Mesodermal cell (in vitro differentiated cells): ENCODE results near the gene KLF2.

Source experiments
- H3K27ac ChIP-seq: 2 replicates; pipeline ENCODE4 v1.7.0; 2013; ENCODE audit warnings: mild to moderate bottlenecking, low read depth, low read length, moderate library complexity; ENCODE audit not compliant: severe bottlenecking
- H3K36me3 ChIP-seq: 2 replicates; pipeline ENCODE4 v1.7.1; 2013; ENCODE audit warnings: mild to moderate bottlenecking, low read length, moderate library complexity; ENCODE audit not compliant: control insufficient read depth, insufficient read depth
- H3K4me1 ChIP-seq: one replicate; pipeline ENCODE4 v1.7.1; 2013; ENCODE audit warnings: mild to moderate bottlenecking, low read length; ENCODE audit not compliant: insufficient read depth, control insufficient read depth, poor library complexity, severe bottlenecking
- H3K4me3 ChIP-seq: 2 replicates; pipeline ENCODE4 v1.7.0; 2013; ENCODE audit warnings: low read length, control low read depth, mild to moderate bottlenecking; ENCODE audit not compliant: insufficient read depth, poor library complexity, severe bottlenecking; ENCODE audit errors: extremely low read depth
- H3K9me3 ChIP-seq: 2 replicates; pipeline ENCODE4 v1.7.1; 2013; ENCODE audit warnings: mild to moderate bottlenecking, low read length, moderate library complexity; ENCODE audit not compliant: control insufficient read depth
- WGBS, 2 experiments: methylation state at CpG; one replicate each; pipeline ENCODE4 v1.1.5; 2013; ENCODE audit warnings: missing lambda C conversion rate in 2 of 2; ENCODE audit not compliant: insufficient coverage in 2 of 2; 5-methylcytosine and 5-hydroxymethylcytosine counted together

Gene KLF2

DNA sequence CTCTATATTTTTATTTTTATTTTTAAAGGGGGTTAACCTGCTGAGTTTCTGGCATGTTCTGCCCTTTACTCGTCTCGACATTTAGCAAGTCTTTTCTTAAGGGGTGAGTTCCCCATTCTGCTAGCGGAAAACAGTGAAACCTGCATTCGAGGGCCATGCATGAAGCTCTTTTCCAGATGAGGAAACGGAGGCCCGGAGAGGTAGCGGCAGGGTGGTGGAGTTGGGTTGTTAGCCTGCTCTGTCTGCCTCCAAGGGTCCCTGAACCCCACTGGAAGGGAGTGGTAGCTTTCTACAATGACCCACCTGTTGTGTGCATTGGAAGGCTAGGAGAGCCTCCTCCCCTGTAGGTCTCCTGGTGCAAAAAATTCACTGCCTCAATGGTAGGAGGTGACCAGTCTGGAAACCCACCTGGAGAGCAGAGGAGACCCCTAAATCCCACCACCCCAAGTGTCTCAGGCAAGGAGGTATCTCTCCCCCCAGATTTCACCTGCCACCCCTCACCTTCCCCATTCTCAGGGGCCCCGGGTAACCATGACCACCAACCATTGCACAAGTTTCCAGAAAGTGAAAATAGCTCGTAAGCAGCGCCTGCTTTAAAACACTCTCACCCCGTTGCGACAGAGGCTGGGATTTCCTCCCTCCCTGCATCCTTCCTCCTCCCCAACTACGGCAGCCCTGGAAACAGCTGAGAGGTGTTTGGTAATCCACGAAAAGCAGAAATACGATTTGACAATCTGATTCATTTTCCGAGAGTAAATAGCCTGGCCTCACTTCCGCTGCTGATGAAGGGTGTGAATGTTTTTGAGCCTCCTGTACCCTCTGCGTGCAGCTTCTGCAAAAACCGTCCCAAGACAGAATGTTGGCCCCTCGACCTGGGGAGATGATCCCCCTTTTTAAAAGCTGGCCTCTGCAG, 3.5 kb downstream of the KLF2 start:
- Histone ChIP-seq H3K4me1 (no peaks in the 10 kb centered on the region), H3K4me3 (no peak overlapping the region), H3K9me3 (no peaks in the 10 kb centered on the region), H3K36me3 (no peaks in the 10 kb centered on the region), H3K27ac (no peak overlapping the region)
- WGBS, 2 experiments = 65 to 69% methylated on average over 18 to 19 of the region's 20 CpGs

- H3K4me1 ChIP-seq = no peaks in the 10 kb centered on the region
- 79 to 82% methylated on average over 4 to 5 of the region's 11 CpGs for WGBS, 2 experiments
- H3K27ac ChIP-seq = no peak overlapping the region
- H3K4me3 ChIP-seq = no peak overlapping the region
- H3K9me3 ChIP-seq = no peaks in the 10 kb centered on the region
- H3K36me3 ChIP-seq = no peaks in the 10 kb centered on the region
Measured at GRCh38 chr19:16328824-16329482, 4.3 kb downstream of the KLF2 start.

DNA sequence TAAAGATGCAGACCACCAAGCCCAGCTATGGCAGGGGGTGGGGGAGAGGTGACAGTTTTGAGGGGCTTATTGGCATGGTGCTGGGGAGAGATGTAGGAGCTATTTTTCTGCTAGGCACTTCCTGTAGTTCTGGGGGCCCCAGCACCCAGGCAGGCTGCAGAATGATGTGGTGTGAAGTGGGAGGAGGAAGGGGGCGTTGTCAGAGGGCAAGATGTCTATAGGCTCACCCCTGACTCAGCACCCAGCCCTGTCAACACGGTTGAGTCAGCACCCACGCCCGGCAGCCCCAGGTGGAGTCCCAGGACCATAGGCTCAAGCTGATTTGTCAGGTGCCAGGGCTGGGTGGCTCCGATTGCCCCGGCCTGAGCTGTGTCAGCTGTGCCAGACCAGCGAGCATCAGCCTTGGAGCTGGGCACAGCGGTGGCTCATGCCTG, 5.8 kb downstream of the KLF2 start:
- Histone ChIP-seq H3K36me3 (no peaks in the 10 kb centered on the region), H3K27ac (no peak overlapping the region), H3K4me1 (no peaks in the 10 kb centered on the region), H3K9me3 (no peaks in the 10 kb centered on the region), H3K4me3 (no peak overlapping the region)
- WGBS, 2 experiments = 56 to 93% methylated on average over 4 to 8 of the region's 8 CpGs

DNA sequence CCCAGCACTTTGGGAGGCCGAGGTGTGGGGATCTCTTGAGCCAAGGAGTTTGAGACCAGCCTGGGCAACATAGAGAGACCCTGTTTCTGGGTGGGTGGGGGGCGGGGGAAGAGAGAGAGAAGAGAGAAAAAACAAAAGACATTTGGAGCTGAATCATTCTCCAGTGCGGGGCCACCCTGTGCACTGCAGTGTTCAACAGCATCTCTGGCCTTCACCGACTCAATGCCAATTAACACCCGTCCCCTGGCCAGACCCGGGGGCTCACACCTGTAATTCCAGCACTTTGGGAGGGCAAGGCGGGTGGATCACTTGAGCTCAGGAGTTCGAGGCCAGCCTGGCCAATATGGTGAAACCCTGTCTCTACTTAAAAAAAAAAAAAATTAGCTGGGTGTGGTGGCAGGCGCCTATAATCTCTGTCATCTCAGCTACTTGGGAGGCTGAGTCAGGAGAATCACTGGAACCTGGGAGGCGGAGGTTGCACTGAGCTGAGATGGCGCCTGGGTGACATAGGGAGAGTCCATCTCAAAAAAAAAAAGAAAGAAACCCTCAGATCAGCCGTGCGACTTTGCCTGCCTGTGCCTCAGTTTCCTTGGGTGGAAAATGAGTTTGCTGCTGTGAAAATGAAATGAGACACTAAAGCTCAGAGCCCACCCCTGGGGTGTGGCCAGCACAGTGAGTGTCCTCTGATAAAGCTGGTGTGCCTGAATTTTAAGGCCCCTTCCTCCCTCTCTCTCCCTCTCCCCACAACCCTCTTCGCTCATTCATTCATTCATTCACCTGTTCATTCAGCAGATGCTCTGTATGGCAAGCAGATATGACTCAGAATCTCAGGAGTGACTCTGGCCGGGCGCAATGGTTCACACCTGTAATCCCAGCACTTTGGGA, 6.4 kb downstream of the KLF2 start:
- 84 to 88% methylated on average over 13 of the region's 16 CpGs for WGBS, 2 experiments
- no peaks in the 10 kb centered on the region for H3K9me3 ChIP-seq
- no peaks in the 10 kb centered on the region for H3K36me3 ChIP-seq
- H3K4me3 ChIP-seq = no peak overlapping the region
- no peak overlapping the region for H3K27ac ChIP-seq
- no peaks in the 10 kb centered on the region for H3K4me1 ChIP-seq

- H3K27ac ChIP-seq = no peak overlapping the region
- 80 to 85% methylated on average over 5 to 8 of the region's 12 CpGs for WGBS, 2 experiments
- H3K4me3 ChIP-seq = no peak overlapping the region
- no peaks in the 10 kb centered on the region for H3K9me3 ChIP-seq
- H3K4me1 ChIP-seq = peaks cover 3% of the 10 kb centered on the region
- H3K36me3 ChIP-seq = no peaks in the 10 kb centered on the region
Measured at GRCh38 chr19:16333001-16333586, 8.5 kb downstream of the KLF2 start.

DNA sequence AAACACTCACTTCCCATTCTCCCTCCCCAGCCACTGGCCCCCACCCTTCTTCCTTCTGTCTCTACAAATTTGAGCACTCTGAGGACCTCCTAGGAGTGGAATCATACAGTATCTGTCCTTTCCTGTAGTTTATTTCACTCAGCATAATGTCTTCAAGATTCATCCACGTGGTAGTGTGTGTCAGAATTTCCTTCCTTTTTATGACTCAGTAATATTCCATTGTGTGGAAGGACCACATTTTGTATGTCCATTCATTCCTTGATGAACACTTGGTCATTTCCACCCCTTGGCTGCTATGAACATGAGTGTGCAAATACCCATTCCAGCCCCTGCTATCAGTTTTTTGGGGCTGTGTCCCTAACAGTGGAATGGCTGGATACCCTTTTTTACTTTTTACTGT, 9.8 kb downstream of the KLF2 start:
- WGBS, 2 experiments = 88% methylated on average over 1 of the region's 1 CpG; no CpG with 5 or more reads in 1 of the 2 experiments
- Histone ChIP-seq H3K4me1 (peaks cover 16% of the 10 kb centered on the region), H3K4me3 (no peak overlapping the region), H3K27ac (no peak overlapping the region), H3K9me3 (no peaks in the 10 kb centered on the region), H3K36me3 (no peaks in the 10 kb centered on the region)

- peaks cover 21% of the 10 kb centered on the region for H3K4me1 ChIP-seq
- no peak overlapping the region for H3K4me3 ChIP-seq
- H3K27ac ChIP-seq = no peak overlapping the region
- 94 to 96% methylated on average over 15 to 18 of the region's 20 CpGs for WGBS, 2 experiments
- H3K36me3 ChIP-seq = no peaks in the 10 kb centered on the region
- no peaks in the 10 kb centered on the region for H3K9me3 ChIP-seq
Measured at GRCh38 chr19:16335226-16335625, 10.6 kb downstream of the KLF2 start.

- WGBS, 2 experiments = 80 to 100% methylated on average over 1 of the region's 4 CpGs
- H3K9me3 ChIP-seq = no peaks in the 10 kb centered on the region
- H3K4me1 ChIP-seq = peaks cover 25% of the 10 kb centered on the region
- H3K36me3 ChIP-seq = no peaks in the 10 kb centered on the region
- no peak overlapping the region for H3K4me3 ChIP-seq
- H3K27ac ChIP-seq = no peak overlapping the region
Measured at GRCh38 chr19:16336571-16336970, 11.9 kb downstream of the KLF2 start.

- Histone ChIP-seq H3K4me3 (no peak overlapping the region), H3K27ac (peak overlapping the region; percentile 54)
- WGBS, 2 experiments = 87 to 90% methylated on average over 10 to 11 of the region's 13 CpGs
Measured at GRCh38 chr19:16337809-16338469, 13.3 kb downstream of the KLF2 start.

More at GRCh38 chr19:16337809-16338469, 13.3 kb downstream of the KLF2 start:
- H3K36me3 ChIP-seq = no peaks in the 10 kb centered on the region
- H3K4me1 ChIP-seq = peaks cover 25% of the 10 kb centered on the region
- H3K9me3 ChIP-seq = no peaks in the 10 kb centered on the region
